PC-9 (cell line): Measurements from ENCODE around the gene MMP19. TPM values are rescaled to one million over a fixed set of nuclear protein-coding genes. Genes with fewer than 3 reads are reported as not detected.
A peak's percentile ranks its signal among the peaks of the same experiment; 100 is the strongest.

Source experiments
- BruUV-seq: library from RNA; stranded (reverse); fragments of 400-500 nt; replicated peaks from 2 replicates; lab custom pipeline; 2021; lab: Mats Ljungman, UMichigan
- CTCF ChIA-PET: fragments of 300-600 bp; sonication (Branson Sonifier 250); formaldehyde crosslinking; loops from one replicate; lab custom pipeline; 2022; ENCODE audit warnings: antibody characterized with exemption; lab: Charles Lee
- POLR2A ChIA-PET: fragments of 300-600 bp; sonication (Branson Sonifier 250); formaldehyde crosslinking; loops from one replicate; lab custom pipeline; 2022; ENCODE audit warnings: antibody characterized with exemption; ENCODE audit not compliant: unreplicated experiment; lab: Charles Lee
- DNase-seq, 2 experiments: peaks; one replicate each; pipeline versions ENCODE4 v3.0.0 to v3.0.0-alpha.2; 2015 to 2022; ENCODE audit warnings: mixed read lengths in 1 of 2
- H2AFZ ChIP-seq: fragments of 200-600 bp; sonication (generic); 2 replicates; pipeline ENCODE4 v1.8.1; 2017; ENCODE audit warnings: antibody characterized with exemption
- H3F3A ChIP-seq: fragments of 200-600 bp; sonication (generic); 2 replicates; pipeline ENCODE4 v1.8.1; 2017; ENCODE audit warnings: antibody characterized with exemption, mild to moderate bottlenecking, low read depth; ENCODE audit not compliant: insufficient read depth
- H3K27ac ChIP-seq: fragments of 200-600 bp; sonication (generic); 2 replicates; pipeline ENCODE4 v1.6.1; 2016; ENCODE audit warnings: mixed run types
- H3K27me3 ChIP-seq: fragments of 200-600 bp; sonication (generic); 2 replicates; pipeline ENCODE4 v1.6.1; 2016; ENCODE audit warnings: low read depth, mixed run types; ENCODE audit not compliant: insufficient read depth
- H3K36me3 ChIP-seq: fragments of 200-600 bp; sonication (generic); 2 replicates; pipeline ENCODE4 v1.6.1; 2016; ENCODE audit warnings: low read depth, mixed run types
- H3K4me1 ChIP-seq: fragments of 200-600 bp; sonication (generic); replicated peaks from 2 replicates; pipeline ENCODE4 v1.6.1; 2016; ENCODE audit warnings: mixed run types; ENCODE audit not compliant: insufficient read depth
- H3K4me2 ChIP-seq: fragments of 200-600 bp; sonication (generic); 2 replicates; pipeline ENCODE4 v1.6.1; 2017; ENCODE audit warnings: mixed run types
- H3K4me3 ChIP-seq: fragments of 200-600 bp; sonication (generic); 2 replicates; pipeline ENCODE4 v1.6.1; 2016; ENCODE audit warnings: mixed run types
- H3K79me2 ChIP-seq: fragments of 200-600 bp; sonication (generic); 2 replicates; pipeline ENCODE4 v1.6.1; 2017; ENCODE audit warnings: low read depth, mixed run types
- H3K9me2 ChIP-seq: fragments of 200-600 bp; sonication (generic); 2 replicates; pipeline ENCODE4 v1.8.1; 2017; ENCODE audit warnings: mild to moderate bottlenecking; ENCODE audit not compliant: insufficient read depth
- H3K9me3 ChIP-seq: fragments of 200-600 bp; sonication (generic); 2 replicates; pipeline ENCODE4 v1.8.1; 2016; ENCODE audit warnings: low read depth; ENCODE audit not compliant: insufficient read depth
- H4K20me1 ChIP-seq: fragments of 200-600 bp; sonication (generic); 2 replicates; pipeline ENCODE4 v1.8.1; 2017; ENCODE audit not compliant: insufficient read depth
- EZH2 ChIP-seq: fragments of 200-600 bp; sonication (generic); IDR thresholded peaks from 2 replicates; pipeline ENCODE4 v1.8.0; 2017; ENCODE audit warnings: antibody characterized with exemption, low read depth
- intact Hi-C: fragments of 100-400 bp; cut with micrococcal nuclease; formaldehyde crosslinking; loops from one replicate; pipeline ENCODE4 v1.10.0; 2022; ENCODE audit not compliant: unreplicated experiment
- total RNA-seq: library from RNA; stranded (reverse); gene quantifications from 2 replicates; pipeline ENCODE4 v1.2.3, GENCODE V29; 2021
- TF ChIP-seq, protein P1 (sequence below): fragments of 200-600 bp; sonication (generic); conservative IDR thresholded peaks from 2 replicates; pipeline ENCODE4 v1.6.1; 2017; ENCODE audit warnings: mixed run types, antibody characterized with exemption, mild to moderate bottlenecking, moderate library complexity

MMP19 gene
- total RNA-seq, 1 experiment from 2014 or later = 0.83 TPM

DNA sequence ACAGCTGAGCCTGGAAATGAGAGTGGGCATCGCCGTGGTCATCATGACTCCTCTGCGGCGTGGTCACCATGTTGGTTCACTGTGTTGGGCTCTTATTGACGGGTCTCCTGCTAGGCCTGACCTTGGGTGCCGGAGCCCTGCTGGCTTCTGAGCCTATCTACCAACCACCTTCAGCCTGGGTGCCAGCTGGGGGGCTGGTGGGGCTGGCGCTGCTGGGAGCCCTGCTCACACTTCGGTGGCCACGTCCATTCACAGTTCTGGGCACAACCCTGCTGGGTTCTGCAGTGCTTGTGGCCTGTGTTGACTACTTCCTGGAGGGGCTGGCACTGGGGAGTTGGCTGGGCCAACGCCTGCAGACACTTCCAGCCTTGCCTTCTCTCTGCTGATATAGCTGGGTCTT, 9.7 kb downstream of the MMP19 start:
- ChIA-PET POLR2A (interaction anchor here (0.6 kb wide), 1 partner anchor 141 kb away, joined by 4 read pairs; the partner anchor contains the start of gene RAB5B), CTCF (no interaction called here)
- Histone ChIP-seq H4K20me1 (no peaks in the 10 kb centered on the region), H3K27ac (no peak overlapping the region), H3K36me3 (no peaks in the 10 kb centered on the region), H3K4me1 (peaks cover 17% of the 10 kb centered on the region), H3K79me2 (peaks cover 23% of the 10 kb centered on the region), H3K9me2 (no peaks in the 10 kb centered on the region), H3K4me3 (no peak overlapping the region), H3F3A (peaks cover 6% of the 10 kb centered on the region; the same call in 1 of the 2 replicates), H3K9me3 (no peaks in the 10 kb centered on the region), H2AFZ (no peak overlapping the region), H3K27me3 (no peaks in the 10 kb centered on the region), H3K4me2 (no peak overlapping the region)
- no TSS peak for BruUV-seq
- TF ChIP-seq, protein P1, sequence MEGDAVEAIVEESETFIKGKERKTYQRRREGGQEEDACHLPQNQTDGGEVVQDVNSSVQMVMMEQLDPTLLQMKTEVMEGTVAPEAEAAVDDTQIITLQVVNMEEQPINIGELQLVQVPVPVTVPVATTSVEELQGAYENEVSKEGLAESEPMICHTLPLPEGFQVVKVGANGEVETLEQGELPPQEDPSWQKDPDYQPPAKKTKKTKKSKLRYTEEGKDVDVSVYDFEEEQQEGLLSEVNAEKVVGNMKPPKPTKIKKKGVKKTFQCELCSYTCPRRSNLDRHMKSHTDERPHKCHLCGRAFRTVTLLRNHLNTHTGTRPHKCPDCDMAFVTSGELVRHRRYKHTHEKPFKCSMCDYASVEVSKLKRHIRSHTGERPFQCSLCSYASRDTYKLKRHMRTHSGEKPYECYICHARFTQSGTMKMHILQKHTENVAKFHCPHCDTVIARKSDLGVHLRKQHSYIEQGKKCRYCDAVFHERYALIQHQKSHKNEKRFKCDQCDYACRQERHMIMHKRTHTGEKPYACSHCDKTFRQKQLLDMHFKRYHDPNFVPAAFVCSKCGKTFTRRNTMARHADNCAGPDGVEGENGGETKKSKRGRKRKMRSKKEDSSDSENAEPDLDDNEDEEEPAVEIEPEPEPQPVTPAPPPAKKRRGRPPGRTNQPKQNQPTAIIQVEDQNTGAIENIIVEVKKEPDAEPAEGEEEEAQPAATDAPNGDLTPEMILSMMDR = no peak
- no peak for TF ChIP-seq EZH2
- intact Hi-C loops = no loop called here
- no peak for DNase-seq

DNA sequence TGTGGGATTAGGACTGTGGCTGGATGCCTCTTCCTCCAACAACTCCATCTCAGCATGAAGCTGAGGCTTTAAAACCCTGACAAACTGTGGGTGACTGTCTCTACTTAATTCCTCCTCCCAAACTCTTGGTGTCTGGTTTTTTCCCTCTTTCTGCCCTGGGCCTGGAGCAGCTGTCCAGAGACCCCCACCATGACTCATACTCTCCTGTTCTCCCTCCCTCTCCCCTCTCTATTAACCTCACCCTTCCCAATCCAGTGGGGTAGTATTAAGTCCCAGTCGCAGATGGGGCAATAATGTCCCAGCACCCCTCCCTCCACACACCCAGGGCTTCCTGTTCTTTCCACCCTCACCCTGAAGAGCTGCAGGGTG, 11.3 kb downstream of the MMP19 start:
- intact Hi-C loops = no loop called here
- CTCF ChIA-PET = no interaction called here
- Histone ChIP-seq H3K36me3 (no peaks in the 10 kb centered on the region), H3K4me3 (no peak overlapping the region), H3K79me2 (peaks cover 39% of the 10 kb centered on the region), H3K4me1 (peaks cover 31% of the 10 kb centered on the region), H3K4me2 (peak overlapping the region; percentile 90), H3F3A (peaks cover 6% of the 10 kb centered on the region; the same call in 1 of the 2 replicates), H4K20me1 (no peaks in the 10 kb centered on the region), H2AFZ (no peak overlapping the region), H3K9me2 (no peaks in the 10 kb centered on the region), H3K9me3 (no peaks in the 10 kb centered on the region), H3K27me3 (no peaks in the 10 kb centered on the region), H3K27ac (no peak overlapping the region)
- no peak for DNase-seq
- BruUV-seq = no TSS peak
- POLR2A ChIA-PET = no interaction called here
- TF ChIP-seq EZH2 = no peak
- TF ChIP-seq, protein P1 = no peak

DNA sequence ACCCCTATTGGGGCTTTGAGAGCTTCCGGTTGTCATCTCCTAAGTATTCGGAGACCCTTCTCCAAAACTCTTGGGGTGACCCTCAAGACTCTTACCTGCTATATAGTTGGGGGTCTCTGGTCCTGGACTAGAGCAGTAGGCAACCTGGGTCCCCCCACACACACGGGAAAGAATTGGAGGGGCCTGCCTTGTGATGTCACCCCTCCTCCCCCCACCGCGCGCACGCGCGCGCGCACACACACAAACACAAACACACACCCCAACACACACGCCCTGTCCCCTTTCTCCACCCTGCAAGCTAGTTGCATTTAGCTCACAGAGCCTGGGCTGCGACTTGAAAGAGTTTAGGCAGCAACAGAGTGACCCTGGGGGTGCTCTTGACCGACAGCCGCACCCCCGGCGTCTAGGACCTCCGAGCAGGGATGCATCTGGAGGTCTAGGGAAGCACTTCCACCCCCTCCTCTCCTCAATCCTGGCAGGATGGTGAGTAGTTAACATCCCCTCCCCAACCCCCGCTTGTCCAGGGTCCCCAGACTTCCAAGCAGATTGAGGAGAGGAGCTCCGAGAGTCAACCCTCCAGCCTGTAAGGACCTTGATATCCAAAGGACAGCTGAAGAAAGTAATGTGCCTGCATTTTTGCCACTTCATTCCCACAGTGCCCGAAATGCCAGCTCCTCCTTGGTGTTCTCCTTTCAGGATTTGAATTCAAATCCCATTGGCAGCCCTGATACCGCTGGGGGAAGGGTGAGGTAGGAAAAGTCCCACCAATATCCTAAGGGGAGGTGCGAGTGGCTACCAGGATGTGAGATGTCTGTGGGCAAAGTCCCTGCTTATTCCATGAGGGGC, 11.9 kb downstream of the MMP19 start:
- DNase-seq = peak in 1 of 2 experiments; percentile 31
- intact Hi-C loops = no loop called here
- ChIA-PET POLR2A (interaction anchor here (0.7 to 1.1 kb wide), 4 partner anchors 84 to 537 kb away, joined by 3 to 16 read pairs (median 4); partner anchors contain the start of gene PYM1), CTCF (interaction anchor here (0.6 to 0.7 kb wide), 3 partner anchors 33 to 135 kb away, joined by 3 to 7 read pairs (median 3); no protein-coding TSS in a partner anchor)
- no TSS peak for BruUV-seq
- H3K9me3 ChIP-seq = no peaks in the 10 kb centered on the region
- H3K4me1 ChIP-seq = peaks cover 37% of the 10 kb centered on the region
- TF ChIP-seq EZH2 = no peak
- TF ChIP-seq, protein P1 = no peak
- peak overlapping the region; percentile 90 for H3K4me2 ChIP-seq
- H3K9me2 ChIP-seq = no peaks in the 10 kb centered on the region
- H3K36me3 ChIP-seq = no peaks in the 10 kb centered on the region
- peaks cover 2% of the 10 kb centered on the region; the same call in 1 of the 2 replicates for H3F3A ChIP-seq
- peak overlapping the region; percentile 85 for H2AFZ ChIP-seq
- H4K20me1 ChIP-seq = no peaks in the 10 kb centered on the region
- no peaks in the 10 kb centered on the region for H3K27me3 ChIP-seq
- H3K27ac ChIP-seq = no peak overlapping the region
- H3K79me2 ChIP-seq = peaks cover 43% of the 10 kb centered on the region
- peak overlapping the region; percentile 96 for H3K4me3 ChIP-seq
